Right atrium auricular region (tissue), 2 donors: ENCODE measurements around the gene CHST12. TPM values are rescaled to one million over a fixed set of nuclear protein-coding genes. Genes with fewer than 3 reads are reported as not detected.

Experiments
- DNase-seq: peaks from one replicate; pipeline ENCODE4 v3.0.0-alpha.2; 2019; ENCODE audit warnings: low spot score
- H3K27ac ChIP-seq, 2 donors: fragments of 200-600 bp; sonication (generic); 1 replicate in 1 of 2; 2 replicates in 1 of 2; pipeline ENCODE4 v1.5.1; 2016 to 2019
- H3K27me3 ChIP-seq, 2 donors: fragments of 200-600 bp; sonication (generic); one replicate each; pipeline versions ENCODE4 v1.5.1 to v1.6.0; 2017 to 2019
- H3K36me3 ChIP-seq: fragments of 200-600 bp; sonication (generic); one replicate; pipeline ENCODE4 v1.5.1; 2016
- H3K4me1 ChIP-seq, 2 donors: fragments of 200-600 bp; sonication (generic); one replicate each; pipeline versions ENCODE4 v1.5.1 to v1.6.0; 2017 to 2019
- H3K4me3 ChIP-seq, 2 donors: fragments of 200-600 bp; sonication (generic); 1 replicate in 1 of 2; 2 replicates in 1 of 2; pipeline ENCODE4 v1.5.1; 2017 to 2019; ENCODE audit warnings: mild to moderate bottlenecking in 1 of 2, moderate library complexity in 1 of 2
- H3K9me3 ChIP-seq, 2 donors: fragments of 200-600 bp; sonication (generic); one replicate each; pipeline ENCODE4 v1.5.1; 2019
- total RNA-seq, 2 donors: library from RNA; depleted of rRNA; stranded (reverse); fragments of >200 nt; gene quantifications; one replicate each; pipeline ENCODE4 v1.1.0, GENCODE V29; 2016
- TF ChIP-seq, protein P1 (sequence below), 2 donors: fragments of 200-600 bp; sonication (generic); IDR thresholded peaks; one replicate each; pipeline ENCODE4 v1.5.1; 2019; ENCODE audit warnings: antibody characterized with exemption in 2 of 2

CHST12 gene
- total RNA-seq, 2 donors from 2014 or later, result 14.2 to 15.0 TPM

DNA sequence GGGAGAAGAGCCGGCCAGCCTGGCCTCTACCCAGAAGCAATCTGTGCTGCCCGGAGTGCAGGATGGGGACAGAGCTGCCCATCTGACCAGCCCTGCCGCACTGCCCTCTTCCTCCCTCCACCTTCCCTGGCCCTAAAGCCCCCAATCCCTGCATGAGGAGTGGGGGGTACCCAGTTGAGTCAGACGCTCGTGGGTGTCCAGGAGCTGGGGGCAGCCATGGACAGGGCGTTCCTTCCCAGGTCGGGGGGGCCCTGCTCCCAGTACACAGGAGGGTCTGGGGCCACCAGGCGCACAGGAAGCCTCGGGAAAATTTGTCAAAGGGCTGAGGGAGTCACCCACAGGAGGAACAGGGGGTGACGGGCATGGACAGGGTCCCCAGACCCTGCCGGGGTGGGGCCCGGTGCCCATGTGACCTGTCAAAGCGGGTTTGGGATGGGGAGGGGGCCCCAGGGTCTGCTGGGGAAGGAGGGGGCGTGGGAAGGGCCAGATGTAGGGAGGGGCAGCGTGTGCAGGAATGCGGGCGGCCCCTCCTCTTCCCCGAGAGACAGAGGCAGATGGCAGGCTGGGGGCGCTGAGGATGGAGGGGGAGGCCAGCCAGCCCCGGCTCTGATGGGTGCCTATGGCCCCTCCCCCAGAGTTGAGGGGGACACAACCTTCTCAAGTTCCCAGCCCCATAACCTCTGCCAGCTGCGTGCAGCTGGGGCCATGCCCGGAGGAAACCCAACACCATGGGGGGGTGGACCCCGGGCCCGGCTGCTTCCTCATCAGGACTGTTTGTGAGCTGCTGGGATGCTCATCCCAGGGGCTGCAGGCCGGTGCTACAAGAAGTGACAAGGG is 94.3 kb downstream of the CHST12 start:
- no peaks in the 10 kb centered on the region for H3K27me3 ChIP-seq
- H3K27ac ChIP-seq, result no peak overlapping the region
- no peak overlapping the region for H3K4me3 ChIP-seq
- TF ChIP-seq, protein P1, sequence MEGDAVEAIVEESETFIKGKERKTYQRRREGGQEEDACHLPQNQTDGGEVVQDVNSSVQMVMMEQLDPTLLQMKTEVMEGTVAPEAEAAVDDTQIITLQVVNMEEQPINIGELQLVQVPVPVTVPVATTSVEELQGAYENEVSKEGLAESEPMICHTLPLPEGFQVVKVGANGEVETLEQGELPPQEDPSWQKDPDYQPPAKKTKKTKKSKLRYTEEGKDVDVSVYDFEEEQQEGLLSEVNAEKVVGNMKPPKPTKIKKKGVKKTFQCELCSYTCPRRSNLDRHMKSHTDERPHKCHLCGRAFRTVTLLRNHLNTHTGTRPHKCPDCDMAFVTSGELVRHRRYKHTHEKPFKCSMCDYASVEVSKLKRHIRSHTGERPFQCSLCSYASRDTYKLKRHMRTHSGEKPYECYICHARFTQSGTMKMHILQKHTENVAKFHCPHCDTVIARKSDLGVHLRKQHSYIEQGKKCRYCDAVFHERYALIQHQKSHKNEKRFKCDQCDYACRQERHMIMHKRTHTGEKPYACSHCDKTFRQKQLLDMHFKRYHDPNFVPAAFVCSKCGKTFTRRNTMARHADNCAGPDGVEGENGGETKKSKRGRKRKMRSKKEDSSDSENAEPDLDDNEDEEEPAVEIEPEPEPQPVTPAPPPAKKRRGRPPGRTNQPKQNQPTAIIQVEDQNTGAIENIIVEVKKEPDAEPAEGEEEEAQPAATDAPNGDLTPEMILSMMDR (IDR thresholded peaks at IDR 0.05), result no peak
- DNase-seq, result no peak
- no peaks in the 10 kb centered on the region for H3K36me3 ChIP-seq
- no peaks in the 10 kb centered on the region for H3K9me3 ChIP-seq
- peaks cover 0 to 28% of the 10 kb centered on the region in 2 donors for H3K4me1 ChIP-seq

Other genes starting within 250 kb of the CHST12 start
- gene MAD1L1, start 170.7 kb upstream of the CHST12 start, total RNA-seq, result 10 to 100 TPM; 13.3 to 31.9 TPM
- 10 to 100 TPM; 13.2 to 13.7 TPM for gene MRM2, start 161.4 kb upstream of the CHST12 start, total RNA-seq
- 10 to 100 TPM; 12.2 to 14.2 TPM for gene NUDT1, start 161.4 kb upstream of the CHST12 start, total RNA-seq
- gene SNX8, start 89.2 kb upstream of the CHST12 start, total RNA-seq, result 10 to 100 TPM; 20.0 to 23.0 TPM
- 10 to 100 TPM; 51.4 to 66.9 TPM for gene EIF3B, start 48.8 kb upstream of the CHST12 start, total RNA-seq
- gene GRIFIN, start 72.8 kb downstream of the CHST12 start, total RNA-seq, result not detected
- gene LFNG, start 116.2 kb downstream of the CHST12 start, total RNA-seq, result 1 to 10 TPM; 3.8 to 4.3 TPM
- 10 to 100 TPM; 20.9 to 24.6 TPM for gene BRAT1, start 151.9 kb downstream of the CHST12 start, total RNA-seq
- gene IQCE, start 155.4 kb downstream of the CHST12 start, total RNA-seq, result 1 to 10 TPM; 6.6 to 9.1 TPM
- gene TTYH3, start 228.4 kb downstream of the CHST12 start, total RNA-seq, result 10 to 100 TPM in 1 of 2 donors, 1 to 10 TPM in 1; 7.0 to 11.1 TPM